RWPE1 (cell line): ENCODE measurements around the gene CACNB1.

ENCODE experiments used
- CTCF ChIA-PET: fragments of 350-600 bp; sonication (Branson Sonifier 250); formaldehyde crosslinking; extraction: SDS; loops from one replicate; lab custom pipeline; 2021; lab: Yijun Ruan, JAX
- POLR2A ChIA-PET: fragments of 400-600 bp; formaldehyde crosslinking; extraction: SDS; loops from one replicate; lab custom pipeline; 2020; ENCODE audit warnings: antibody characterized with exemption; ENCODE audit not compliant: low non-redundant PET; lab: Yijun Ruan, JAX
- DNase-seq: peaks from one replicate; pipeline ENCODE4 v3.0.0; 2012; ENCODE audit warnings: low spot score
- H3K27ac ChIP-seq: fragments of 450-650 bp; 2 replicates; pipeline ENCODE4 v1.5.1; 2017
- CTCF ChIP-seq: fragments of 450-650 bp; conservative IDR thresholded peaks from 2 replicates; pipeline ENCODE4 v1.5.1; 2017; ENCODE audit warnings: low read depth, mild to moderate bottlenecking

Gene CACNB1

GRCh38 chr17:39141294-39141693 lies 56.2 kb downstream of the CACNB1 start:
- ChIA-PET POLR2A (no interaction called here), CTCF (no interaction called here)
- no peak for DNase-seq
- TF ChIP-seq CTCF = no peak
- H3K27ac ChIP-seq = no peak overlapping the region

GRCh38 chr17:39139561-39139960 lies 57.9 kb downstream of the CACNB1 start:
- H3K27ac ChIP-seq = peak overlapping the region; percentile 73
- no peak for TF ChIP-seq CTCF
- ChIA-PET POLR2A (no interaction called here), CTCF (interaction anchor here (0.6 to 1.7 kb wide), 2 partner anchors 112 to 157 kb away, joined by 3 to 4 read pairs; no protein-coding TSS in a partner anchor)
- no peak for DNase-seq

GRCh38 chr17:39139161-39139511 lies 58.3 kb downstream of the CACNB1 start:
- CTCF ChIA-PET = interaction anchor here (0.6 to 1.7 kb wide), 2 partner anchors 113 to 156 kb away, joined by 3 to 4 read pairs; no protein-coding TSS in a partner anchor
- peak; percentile 80 for DNase-seq
- TF ChIP-seq CTCF = no peak
- POLR2A ChIA-PET = no interaction called here
- H3K27ac ChIP-seq = peak overlapping the region; percentile 73

- peak overlapping the region; percentile 73 for H3K27ac ChIP-seq
- no peak for TF ChIP-seq CTCF
- POLR2A ChIA-PET = no interaction called here
- CTCF ChIA-PET = interaction anchor here (0.6 to 1.7 kb wide), 4 partner anchors 113 to 462 kb away, joined by 3 to 4 read pairs (median 3); no protein-coding TSS in a partner anchor
- DNase-seq = peak; percentile 17
Observed at GRCh38 chr17:39138431-39139160, 58.9 kb downstream of the CACNB1 start.

- POLR2A ChIA-PET = no interaction called here
Observed at GRCh38 chr17:39134878-39135277, 62.6 kb downstream of the CACNB1 start.

GRCh38 chr17:39132192-39132610 lies 65.3 kb downstream of the CACNB1 start:
- H3K27ac ChIP-seq = no peak overlapping the region
- peak; percentile 28 for DNase-seq
- ChIA-PET CTCF (no interaction called here), POLR2A (no interaction called here)
- TF ChIP-seq CTCF = no peak

More at GRCh38 chr17:39134878-39135277, 62.6 kb downstream of the CACNB1 start:
- H3K27ac ChIP-seq = no peak overlapping the region
- CTCF ChIA-PET = interaction anchor here (0.6 to 0.7 kb wide), 2 partner anchors 65 to 149 kb away, joined by 3 to 5 read pairs; partner anchors contain the start of gene RPL19
- no peak for DNase-seq
- TF ChIP-seq CTCF = no peak
